ENCODE results near the gene SMIM20.

- TF ChIP-seq CTCF (IDR thresholded peaks at IDR 0.05) (no peak), POLR2A (IDR thresholded peaks at IDR 0.05) (no peak), EP300 (IDR thresholded peaks at IDR 0.05) (no peak), POLR2AphosphoS5 (IDR thresholded peaks at IDR 0.05) (no peak)
Measured at GRCh38 chr4:25949994-25950393, 36.0 kb downstream of the SMIM20 start.
